Keratinocyte (primary cell): Measurements from ENCODE around the gene GTF3C5. TPM values are rescaled to one million over a fixed set of nuclear protein-coding genes. Genes with fewer than 3 reads are reported as not detected.

Experiments used
- DNase-seq: peaks from one replicate; pipeline ENCODE4 v3.0.0-alpha.2; 2011; ENCODE audit warnings: low read depth, missing footprints, low spot score
- FAIRE-seq: peaks from 2 replicates; lab custom pipeline; 2011; peaks lifted over from hg19 to GRCh38; lab: Jason Lieb, UNC
- H2AFZ ChIP-seq: 2 replicates; pipeline ENCODE4 v1.6.0; 2012; ENCODE audit warnings: low read length, control low read depth, inconsistent platforms; ENCODE audit not compliant: control insufficient read depth
- H3K27ac ChIP-seq: 2 replicates; pipeline ENCODE4 v1.5.1; 2011; ENCODE audit warnings: low read length; ENCODE audit not compliant: control insufficient read depth, insufficient read depth
- H3K27me3 ChIP-seq: 3 replicates; pipeline ENCODE4 v1.6.0; 2011; ENCODE audit warnings: low read length; ENCODE audit not compliant: control insufficient read depth, insufficient read depth; ENCODE audit errors: extremely low read depth
- H3K36me3 ChIP-seq, 2 experiments: 2 replicates in 1 of 2; 3 replicates in 1 of 2; pipeline ENCODE4 v1.5.1; 2011; ENCODE audit warnings: low read length in 2 of 2, mild to moderate bottlenecking in 1 of 2; ENCODE audit not compliant: control insufficient read depth in 2 of 2, insufficient read depth in 2 of 2; ENCODE audit errors: extremely low read depth in 1 of 2
- H3K4me1 ChIP-seq: 3 replicates; pipeline ENCODE4 v1.5.1; 2011; ENCODE audit warnings: low read length; ENCODE audit not compliant: control insufficient read depth, insufficient read depth; ENCODE audit errors: extremely low read depth
- H3K4me2 ChIP-seq: 3 replicates; pipeline ENCODE4 v1.6.0; 2011; ENCODE audit warnings: low read depth, low read length; ENCODE audit not compliant: control insufficient read depth, insufficient read depth; ENCODE audit errors: extremely low read depth
- H3K4me3 ChIP-seq, 3 experiments: fragments of 200-600 bp in 1 of 3; sonication (generic) in 1 of 3; 2 replicates in 2 of 3; 3 replicates in 1 of 3; pipeline ENCODE4 v1.5.1; 2011 to 2016; ENCODE audit warnings: low read length in 3 of 3, mild to moderate bottlenecking in 3 of 3, control low read depth in 2 of 3, inconsistent platforms in 1 of 3, low read depth in 1 of 3, mixed read lengths in 1 of 3, mixed run types in 1 of 3, moderate library complexity in 1 of 3; ENCODE audit not compliant: control insufficient read depth in 2 of 3, insufficient read depth in 2 of 3; ENCODE audit errors: extremely low read depth in 1 of 3
- H3K79me2 ChIP-seq: 2 replicates; pipeline ENCODE4 v1.6.0; 2012; ENCODE audit warnings: low read length; ENCODE audit not compliant: control insufficient read depth, insufficient read depth
- H3K9ac ChIP-seq: 3 replicates; pipeline ENCODE4 v1.6.0; 2011; ENCODE audit warnings: low read length; ENCODE audit not compliant: control insufficient read depth, insufficient read depth; ENCODE audit errors: extremely low read depth
- H3K9me1 ChIP-seq: 3 replicates; pipeline ENCODE4 v1.6.0; 2011; ENCODE audit warnings: low read length; ENCODE audit not compliant: control insufficient read depth, insufficient read depth; ENCODE audit errors: extremely low read depth
- H3K9me3 ChIP-seq: 2 replicates; pipeline ENCODE4 v1.5.1; 2012; ENCODE audit warnings: low read depth, low read length; ENCODE audit not compliant: control insufficient read depth
- H4K20me1 ChIP-seq: 3 replicates; pipeline ENCODE4 v1.6.0; 2011; ENCODE audit warnings: low read length; ENCODE audit not compliant: control insufficient read depth, insufficient read depth; ENCODE audit errors: extremely low read depth
- CTCF ChIP-seq, 3 experiments: IDR thresholded peaks in 1 of 3; conservative IDR thresholded peaks in 1 of 3; optimal IDR thresholded peaks in 1 of 3; 2 replicates in 2 of 3; 3 replicates in 1 of 3; pipeline versions ENCODE3 to v1.5.1; 2011; ENCODE audit warnings: low read length in 3 of 3, mild to moderate bottlenecking in 3 of 3, moderate library complexity in 2 of 3, control low read depth in 1 of 3, inconsistent platforms in 1 of 3; ENCODE audit not compliant: insufficient read depth in 2 of 3; ENCODE audit errors: extremely low read depth in 1 of 3
- EZH2 ChIP-seq: IDR thresholded peaks from one replicate; pipeline ENCODE4 v1.6.1; 2012; ENCODE audit warnings: inconsistent platforms, mild to moderate bottlenecking, low read length, moderate library complexity
- dilution Hi-C: fragments of 300-500 bp; cut with MboI; formaldehyde crosslinking; loops from one replicate; pipeline ENCODE4 v1.7.0; 2020; ENCODE audit warnings: low sequenced_read_pairs; ENCODE audit not compliant: extremely low pct_ligation_motif_present
- polyA plus RNA-seq, 5 experiments: library from polyadenylated mRNA; depleted of rRNA in 3 of 5; stranded (reverse) in 3 of 5; stranded (forward) in 1 of 5; unstranded in 1 of 5; fragments of >200 nt; gene quantifications; 1 replicate in 1 of 5; 2 replicates in 3 of 5; 3 replicates in 1 of 5; pipeline versions ENCODE4 v1.2.1 to v1.2.3, GENCODE V29; 2011 to 2012; ENCODE audit warnings: missing spikeins in 2 of 5, low read depth in 1 of 5, low replicate concordance in 1 of 5

Gene GTF3C5
- polyA plus RNA-seq, 1 donor (not counting 4 experiments of a cell fraction or from before 2014, with no cell fraction given), result 37.2 TPM

GRCh38 chr9:133088146-133088750 is 57.5 kb downstream of the GTF3C5 start:
- Histone ChIP-seq H3K27me3 (no peaks in the 10 kb centered on the region), H3K9me1 (no peaks in the 10 kb centered on the region), H3K9ac (no peak overlapping the region), H3K79me2 (no peaks in the 10 kb centered on the region), H4K20me1 (no peaks in the 10 kb centered on the region), H3K4me3 (no peak overlapping the region), H3K4me1 (no peaks in the 10 kb centered on the region), H3K36me3 (no peaks in the 10 kb centered on the region), H3K9me3 (no peaks in the 10 kb centered on the region), H2AFZ (no peak overlapping the region), H3K27ac (no peak overlapping the region), H3K4me2 (no peak overlapping the region)
- dilution Hi-C loops, result no loop called here
- TF ChIP-seq EZH2 (no peak), CTCF (optimal IDR thresholded peaks at IDR 0.05 in 1 of 3, IDR thresholded peaks at IDR 0.05 in 1 of 3, conservative IDR thresholded peaks at IDR 0.05 in 1 of 3; ENCODE audit: extremely low read depth in 1 of 3, insufficient read depth in 2 of 3, low read length in 3 of 3) (no peak)
- FAIRE-seq (no peak), DNase-seq (no peak)

GRCh38 chr9:133088756-133089155 is 58.0 kb downstream of the GTF3C5 start:
- no peak overlapping the region for H3K4me3 ChIP-seq
- FAIRE-seq, result no peak
- H2AFZ ChIP-seq, result no peak overlapping the region
- no peak for DNase-seq
- dilution Hi-C loops, result no loop called here
- H3K9me3 ChIP-seq, result no peaks in the 10 kb centered on the region
- no peaks in the 10 kb centered on the region for H3K9me1 ChIP-seq
- H3K27ac ChIP-seq, result no peak overlapping the region
- H3K27me3 ChIP-seq, result no peaks in the 10 kb centered on the region
- no peak overlapping the region for H3K9ac ChIP-seq
- no peaks in the 10 kb centered on the region for H3K36me3 ChIP-seq
- H3K4me1 ChIP-seq, result no peaks in the 10 kb centered on the region
- TF ChIP-seq CTCF (optimal IDR thresholded peaks at IDR 0.05 in 1 of 3, IDR thresholded peaks at IDR 0.05 in 1 of 3, conservative IDR thresholded peaks at IDR 0.05 in 1 of 3; ENCODE audit: extremely low read depth in 1 of 3, insufficient read depth in 2 of 3, low read length in 3 of 3) (no peak), EZH2 (no peak)
- H4K20me1 ChIP-seq, result no peaks in the 10 kb centered on the region
- H3K4me2 ChIP-seq, result no peak overlapping the region
- H3K79me2 ChIP-seq, result no peaks in the 10 kb centered on the region
